ENCODE data around the gene PARN.

DNA sequence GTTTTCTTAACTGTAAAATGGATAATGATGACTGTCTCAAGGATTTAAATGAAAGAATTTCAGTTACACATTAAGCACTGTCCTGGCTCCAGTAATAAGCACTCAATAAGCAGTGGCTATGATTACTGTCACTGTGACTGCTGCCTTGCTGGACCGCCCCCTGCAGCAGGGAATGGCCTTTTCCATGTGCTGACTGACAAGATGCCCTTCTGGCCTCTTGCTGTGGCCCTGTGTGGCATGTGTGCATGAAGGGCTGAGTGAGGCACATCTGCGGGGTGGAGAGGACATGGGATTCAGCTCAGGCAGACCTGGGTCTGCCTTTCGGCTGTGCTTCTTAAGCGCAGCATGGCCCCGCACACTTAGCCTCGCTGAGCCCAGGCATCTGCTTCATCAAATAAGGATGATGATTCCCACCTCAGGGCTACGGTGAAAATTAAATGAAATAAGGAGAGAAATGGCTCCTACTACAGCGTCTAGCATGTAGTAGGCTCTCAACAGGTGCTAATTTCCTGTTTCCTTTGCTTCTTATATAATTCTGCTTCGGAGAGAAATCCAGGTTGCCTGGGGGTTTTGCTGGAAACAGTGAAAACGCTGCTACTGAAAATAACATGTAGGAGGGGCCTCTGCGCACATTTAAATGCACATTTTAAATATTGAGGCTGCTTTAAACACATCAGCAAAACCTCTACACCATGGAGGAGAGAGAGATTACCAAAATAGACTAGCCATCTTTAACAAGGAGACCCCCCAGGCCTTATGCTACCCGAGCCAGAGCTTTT, 183.9 kb downstream of the PARN start:
- TF ChIP-seq, protein P1, sequence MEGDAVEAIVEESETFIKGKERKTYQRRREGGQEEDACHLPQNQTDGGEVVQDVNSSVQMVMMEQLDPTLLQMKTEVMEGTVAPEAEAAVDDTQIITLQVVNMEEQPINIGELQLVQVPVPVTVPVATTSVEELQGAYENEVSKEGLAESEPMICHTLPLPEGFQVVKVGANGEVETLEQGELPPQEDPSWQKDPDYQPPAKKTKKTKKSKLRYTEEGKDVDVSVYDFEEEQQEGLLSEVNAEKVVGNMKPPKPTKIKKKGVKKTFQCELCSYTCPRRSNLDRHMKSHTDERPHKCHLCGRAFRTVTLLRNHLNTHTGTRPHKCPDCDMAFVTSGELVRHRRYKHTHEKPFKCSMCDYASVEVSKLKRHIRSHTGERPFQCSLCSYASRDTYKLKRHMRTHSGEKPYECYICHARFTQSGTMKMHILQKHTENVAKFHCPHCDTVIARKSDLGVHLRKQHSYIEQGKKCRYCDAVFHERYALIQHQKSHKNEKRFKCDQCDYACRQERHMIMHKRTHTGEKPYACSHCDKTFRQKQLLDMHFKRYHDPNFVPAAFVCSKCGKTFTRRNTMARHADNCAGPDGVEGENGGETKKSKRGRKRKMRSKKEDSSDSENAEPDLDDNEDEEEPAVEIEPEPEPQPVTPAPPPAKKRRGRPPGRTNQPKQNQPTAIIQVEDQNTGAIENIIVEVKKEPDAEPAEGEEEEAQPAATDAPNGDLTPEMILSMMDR (IDR thresholded peaks at IDR 0.05; ENCODE audit: poor library complexity, severe bottlenecking): no peak
- TF ChIP-seq POLR2AphosphoS5 (IDR thresholded peaks at IDR 0.05) (no peak), EP300 (conservative IDR thresholded peaks at IDR 0.05; ENCODE audit: poor library complexity, severe bottlenecking) (no peak), SMC3 (conservative IDR thresholded peaks at IDR 0.05; ENCODE audit: poor library complexity) (no peak), TAF1 (IDR thresholded peaks at IDR 0.05; ENCODE audit: low read depth) (no peak), EZH2 (IDR thresholded peaks at IDR 0.05; ENCODE audit: borderline replicate concordance, insufficient read depth, low read length, poor library complexity, severe bottlenecking) (no peak)
- TF ChIP-seq, protein P2, sequence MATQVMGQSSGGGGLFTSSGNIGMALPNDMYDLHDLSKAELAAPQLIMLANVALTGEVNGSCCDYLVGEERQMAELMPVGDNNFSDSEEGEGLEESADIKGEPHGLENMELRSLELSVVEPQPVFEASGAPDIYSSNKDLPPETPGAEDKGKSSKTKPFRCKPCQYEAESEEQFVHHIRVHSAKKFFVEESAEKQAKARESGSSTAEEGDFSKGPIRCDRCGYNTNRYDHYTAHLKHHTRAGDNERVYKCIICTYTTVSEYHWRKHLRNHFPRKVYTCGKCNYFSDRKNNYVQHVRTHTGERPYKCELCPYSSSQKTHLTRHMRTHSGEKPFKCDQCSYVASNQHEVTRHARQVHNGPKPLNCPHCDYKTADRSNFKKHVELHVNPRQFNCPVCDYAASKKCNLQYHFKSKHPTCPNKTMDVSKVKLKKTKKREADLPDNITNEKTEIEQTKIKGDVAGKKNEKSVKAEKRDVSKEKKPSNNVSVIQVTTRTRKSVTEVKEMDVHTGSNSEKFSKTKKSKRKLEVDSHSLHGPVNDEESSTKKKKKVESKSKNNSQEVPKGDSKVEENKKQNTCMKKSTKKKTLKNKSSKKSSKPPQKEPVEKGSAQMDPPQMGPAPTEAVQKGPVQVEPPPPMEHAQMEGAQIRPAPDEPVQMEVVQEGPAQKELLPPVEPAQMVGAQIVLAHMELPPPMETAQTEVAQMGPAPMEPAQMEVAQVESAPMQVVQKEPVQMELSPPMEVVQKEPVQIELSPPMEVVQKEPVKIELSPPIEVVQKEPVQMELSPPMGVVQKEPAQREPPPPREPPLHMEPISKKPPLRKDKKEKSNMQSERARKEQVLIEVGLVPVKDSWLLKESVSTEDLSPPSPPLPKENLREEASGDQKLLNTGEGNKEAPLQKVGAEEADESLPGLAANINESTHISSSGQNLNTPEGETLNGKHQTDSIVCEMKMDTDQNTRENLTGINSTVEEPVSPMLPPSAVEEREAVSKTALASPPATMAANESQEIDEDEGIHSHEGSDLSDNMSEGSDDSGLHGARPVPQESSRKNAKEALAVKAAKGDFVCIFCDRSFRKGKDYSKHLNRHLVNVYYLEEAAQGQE (IDR thresholded peaks at IDR 0.05; ENCODE audit: borderline replicate concordance): no peak

All from neural cell (in vitro differentiated cells).